ENCODE data around the gene SLC35F3.

Gene SLC35F3

DNA sequence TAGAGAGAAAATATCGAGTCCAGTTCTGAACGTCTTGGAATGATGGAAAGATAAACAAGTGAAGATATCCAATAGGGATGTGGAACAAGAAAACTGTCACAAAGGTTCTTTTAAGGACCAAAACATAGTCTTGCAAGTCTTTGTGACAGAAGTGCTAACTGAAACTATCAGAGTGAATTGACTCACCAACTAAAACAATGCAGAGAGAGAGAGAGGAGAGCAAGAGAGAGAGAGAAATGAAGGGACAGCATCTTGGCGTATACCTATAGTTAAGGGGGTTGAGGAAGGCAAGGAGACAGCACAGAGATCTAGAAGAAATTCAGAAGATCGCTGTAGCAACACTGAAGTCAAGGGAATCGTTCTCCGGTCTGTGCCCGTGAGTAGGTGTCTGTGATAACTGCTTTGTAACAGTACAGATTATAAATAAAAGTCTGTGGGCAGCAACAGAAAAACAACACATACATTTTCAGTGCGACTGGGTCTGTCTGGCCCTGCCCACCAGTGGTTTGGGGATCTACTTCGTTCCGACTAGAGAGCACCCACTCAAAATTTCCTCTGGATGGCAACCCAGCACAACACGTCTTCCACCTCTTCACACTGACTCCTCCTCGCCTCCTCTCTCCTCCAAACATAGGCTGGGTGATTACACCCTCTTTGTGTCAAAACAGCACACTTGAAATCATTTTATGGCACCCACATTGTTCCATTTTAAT, 464.0 kb downstream of the SLC35F3 start:
- DNase-seq (ENCODE audit: low read depth), result peak; percentile 26

DNA sequence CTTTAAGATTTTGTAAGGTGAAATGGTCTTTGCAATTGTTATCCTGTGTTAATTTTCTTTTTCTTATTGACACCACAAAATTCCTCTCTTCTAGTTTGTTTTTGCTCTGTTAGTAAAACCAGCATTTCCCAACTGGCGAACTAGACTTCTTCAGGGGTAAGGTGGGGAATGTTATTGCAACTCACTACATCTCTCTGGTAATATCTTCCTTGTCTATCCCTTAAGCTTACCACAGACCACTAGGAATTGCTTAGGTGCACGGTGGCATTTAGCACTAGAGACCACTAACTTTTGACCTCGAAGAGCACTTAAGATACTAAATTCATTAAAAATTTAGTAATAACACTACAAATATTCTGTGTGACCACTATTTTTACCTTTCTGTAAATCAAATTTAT, 464.6 kb downstream of the SLC35F3 start:
- no peak for DNase-seq (ENCODE audit: low read depth)

DNA sequence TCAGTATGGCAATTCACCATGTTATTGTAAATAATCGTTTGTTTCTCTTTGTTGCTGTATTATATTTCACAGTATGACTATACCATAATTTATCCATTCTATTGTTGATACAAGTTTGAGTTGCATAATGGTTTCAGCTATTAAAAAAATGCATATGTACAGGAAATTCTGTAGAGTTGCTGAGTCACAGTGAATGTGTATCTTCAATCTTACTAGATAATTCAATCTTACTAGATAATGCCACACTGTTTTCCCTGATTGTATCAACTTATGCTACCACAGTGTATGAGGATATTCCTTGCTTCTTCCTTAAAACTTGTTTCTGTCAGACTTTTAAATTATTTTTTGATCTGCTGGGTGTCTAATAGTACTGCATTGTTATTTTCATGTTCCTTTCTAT, 465.3 kb downstream of the SLC35F3 start:
- no peak for DNase-seq (ENCODE audit: low read depth)

DNA sequence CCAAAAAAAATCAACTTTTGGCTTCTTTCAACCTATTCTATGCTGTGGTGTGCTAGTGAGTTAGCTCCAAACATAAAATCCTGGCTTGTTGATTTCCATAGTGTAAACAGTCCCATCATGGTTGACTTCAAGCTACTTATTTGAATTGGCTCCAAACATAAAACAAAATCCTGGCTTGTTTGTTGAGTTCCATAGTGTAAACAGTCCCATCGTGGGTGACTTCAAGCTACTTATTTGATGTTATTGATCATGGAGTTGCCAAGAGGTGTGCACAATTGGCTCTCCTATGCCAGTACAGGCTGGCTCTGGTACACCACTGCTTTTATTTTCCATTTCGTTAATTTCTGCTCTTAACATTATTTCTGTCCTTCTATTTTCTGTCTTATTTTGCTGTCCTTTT, 466.9 kb downstream of the SLC35F3 start:
- no peak for DNase-seq (ENCODE audit: low read depth)

DNA sequence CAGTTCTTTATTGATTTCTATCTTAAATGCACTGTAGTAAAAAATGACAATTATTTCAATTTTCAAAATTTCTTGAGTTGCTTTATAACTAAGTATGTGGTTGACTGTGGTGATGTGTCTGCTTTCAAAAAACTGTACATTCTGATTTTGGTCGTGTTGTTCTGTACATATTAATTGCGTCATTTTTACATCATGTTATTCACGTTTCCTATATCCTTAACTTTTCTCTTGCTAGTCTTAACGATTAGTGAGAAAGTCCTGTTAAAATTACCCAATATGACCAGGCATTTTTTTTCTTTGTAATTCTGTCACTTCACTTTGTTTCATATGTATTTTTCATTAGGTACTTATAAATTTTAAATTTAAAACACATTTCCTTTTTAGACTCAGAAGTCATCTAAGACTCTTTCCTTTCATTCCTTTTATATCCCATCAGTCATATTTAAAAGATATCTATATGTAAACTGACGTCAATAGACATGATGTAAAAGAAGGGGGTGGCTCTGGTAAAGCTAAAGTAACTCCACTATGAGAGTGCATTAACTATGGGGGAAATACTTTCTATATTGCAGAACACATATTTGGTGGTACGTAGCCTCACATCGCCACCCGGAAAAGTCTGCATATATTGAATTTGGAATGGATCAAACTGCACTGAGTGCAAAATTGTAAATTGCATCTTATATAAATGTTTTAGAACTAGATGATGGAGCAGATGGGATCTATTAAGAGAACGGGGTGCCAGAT, 467.7 kb downstream of the SLC35F3 start:
- no peak for DNase-seq (ENCODE audit: low read depth)

DNA sequence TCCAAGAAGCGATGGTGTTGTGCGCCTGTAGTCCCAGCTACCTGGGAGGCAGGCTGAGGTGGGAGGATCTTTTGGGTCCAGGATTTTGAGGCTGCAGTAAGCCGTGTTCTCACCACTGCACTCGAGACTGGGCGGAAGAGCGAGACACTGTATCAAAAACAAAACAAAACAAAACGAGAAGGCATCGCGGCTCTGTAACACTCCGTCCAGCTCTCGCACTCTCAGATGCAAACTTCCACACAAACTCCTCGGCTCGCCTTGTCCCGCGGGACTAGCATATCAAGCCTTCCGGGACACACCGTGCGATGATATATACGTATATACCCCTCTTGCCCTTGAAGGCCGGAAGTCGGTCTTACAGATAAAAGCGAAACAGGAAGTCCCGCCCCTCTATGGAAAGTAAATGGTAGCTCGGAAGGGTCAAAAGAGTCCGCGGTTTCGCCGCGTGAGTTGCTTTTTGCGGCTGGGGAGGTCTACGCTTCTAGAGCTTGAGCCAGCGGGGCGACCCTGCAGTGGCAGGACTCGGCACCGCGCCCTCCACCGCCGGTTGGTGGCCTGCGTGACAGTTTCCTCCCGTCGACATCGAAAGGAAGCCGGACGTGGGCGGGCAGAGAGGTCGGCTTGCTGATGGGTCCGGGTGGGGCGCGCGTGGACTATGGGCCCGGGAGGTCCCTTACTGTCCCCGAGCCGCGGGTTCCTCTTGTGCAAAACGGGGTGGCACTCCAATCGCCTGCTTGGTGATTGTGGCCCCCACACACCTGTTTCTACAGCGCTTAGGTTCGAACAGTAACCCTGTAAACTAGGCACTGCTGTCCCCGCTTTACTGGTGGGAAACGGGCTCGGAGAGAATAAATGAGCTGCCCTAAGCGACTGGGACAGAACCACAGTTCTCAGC, 468.8 kb downstream of the SLC35F3 start, which contains the start of gene COA6:
Gene COA6, plus strand, starts transcription at position 393 of the 895 bp plus-strand sequence. Its CDS starts 11 bp downstream, at position 404.
- DNase-seq (ENCODE audit: low read depth), result peak; percentile 82

DNA sequence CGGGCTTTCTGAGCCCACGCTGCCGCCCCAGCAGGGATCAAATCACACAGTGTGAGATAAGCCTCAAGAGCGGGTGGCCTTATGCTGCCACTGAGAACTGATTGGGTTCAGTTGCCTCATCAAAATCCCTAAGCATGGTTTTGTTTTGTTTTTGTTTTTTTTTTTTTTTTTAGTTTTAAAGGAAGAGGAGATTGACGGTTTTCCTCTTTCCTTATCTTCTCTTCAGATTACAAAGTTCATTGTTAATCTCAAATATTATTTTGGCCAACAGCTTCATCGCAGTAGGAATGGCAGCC, 469.4 kb downstream of the SLC35F3 start:
- DNase-seq (ENCODE audit: low read depth), result no peak
